Ureter (tissue), 1 donor: ENCODE measurements around the gene ZC3H7B. TPM values are rescaled to one million over a fixed set of nuclear protein-coding genes. Genes with fewer than 3 reads are reported as not detected.
"Not testable (repeated sequence)": the region's sequence is repeated elsewhere in the genome, so short reads cannot be mapped to it uniquely, and the experiment has no call there.

ENCODE experiments used
- DNase-seq: peaks from one replicate; pipeline ENCODE4 v3.0.0-alpha.2; 2020; ENCODE audit warnings: low spot score
- total RNA-seq: library from RNA; stranded (reverse); gene quantifications from one replicate; pipeline ENCODE4 v1.2.4, GENCODE V29; 2023
- donor health status: DM: yes; HTN: yes; CAD: no.

ZC3H7B gene
- total RNA-seq, 1 donor from 2014 or later = 65.9 TPM

GRCh38 chr22:41286639-41287091, 14.7 kb upstream of the ZC3H7B start:
- DNase-seq = no peak

GRCh38 chr22:41288245-41288946, 12.9 kb upstream of the ZC3H7B start:
- no peak for DNase-seq

- no peak for DNase-seq
These were observed 11.7 kb upstream of the ZC3H7B start for GRCh38 chr22:41289671-41290070.

- no peak for DNase-seq
These were observed 10.8 kb upstream of the ZC3H7B start for GRCh38 chr22:41290262-41291221.

- DNase-seq = not testable (repeated sequence)
These were observed 6.5 kb upstream of the ZC3H7B start for GRCh38 chr22:41294816-41295215.

- no peak for DNase-seq
These were observed 4.3 kb upstream of the ZC3H7B start for GRCh38 chr22:41296826-41297667.

- DNase-seq = no peak
These were observed 664 bp upstream of the ZC3H7B start for GRCh38 chr22:41300661-41301060.

GRCh38 chr22:41302021-41302767, 869 bp downstream of the ZC3H7B start:
- no peak for DNase-seq

GRCh38 chr22:41302811-41303210, 1.5 kb downstream of the ZC3H7B start:
- DNase-seq = no peak

GRCh38 chr22:41305646-41306045, 4.3 kb downstream of the ZC3H7B start:
- no peak for DNase-seq

- DNase-seq = no peak
These were observed 6.7 kb downstream of the ZC3H7B start for GRCh38 chr22:41308054-41308453.

GRCh38 chr22:41308544-41308947, 7.2 kb downstream of the ZC3H7B start:
- no peak for DNase-seq

- DNase-seq = no peak
These were observed 9.0 kb downstream of the ZC3H7B start for GRCh38 chr22:41310336-41310735.

GRCh38 chr22:41311487-41311886, 10.2 kb downstream of the ZC3H7B start:
- no peak for DNase-seq

GRCh38 chr22:41314821-41315220, 13.5 kb downstream of the ZC3H7B start:
- DNase-seq = no peak

GRCh38 chr22:41315586-41315985, 14.3 kb downstream of the ZC3H7B start:
- no peak for DNase-seq

- DNase-seq = no peak
These were observed 19.3 kb downstream of the ZC3H7B start for GRCh38 chr22:41320416-41321240.

- DNase-seq = no peak
These were observed 23.6 kb downstream of the ZC3H7B start for GRCh38 chr22:41324821-41325528.

- DNase-seq = no peak
These were observed 25.8 kb downstream of the ZC3H7B start for GRCh38 chr22:41327124-41327523.

- DNase-seq = no peak
These were observed 28.8 kb downstream of the ZC3H7B start for GRCh38 chr22:41330169-41330568.
